IMR-90 (cell line): ENCODE data around the gene RNF125. TPM values are rescaled to one million over a fixed set of nuclear protein-coding genes. Genes with fewer than 3 reads are reported as not detected.

Experiments used
- ATAC-seq: fragments of 200-7000 bp; cut with Tn5 transposase; 2 replicates; pipeline ENCODE4 v1.9.1; 2020; ENCODE audit warnings: low read depth, mild to moderate bottlenecking, moderate library complexity
- Bru-seq: library from RNA; stranded (reverse); fragments of 400-500 nt; gene quantifications from one replicate; lab custom pipeline; 2021; lab: Mats Ljungman, UMichigan
- BruChase-seq, 2 experiments: library from RNA; stranded (reverse); fragments of 400-500 nt; gene quantifications; one replicate each; lab custom pipeline; 2021; lab: Mats Ljungman, UMichigan
- BruUV-seq: library from RNA; stranded (reverse); fragments of 400-500 nt; replicated peaks from 2 replicates; lab custom pipeline; 2021; lab: Mats Ljungman, UMichigan
- CTCF ChIA-PET: fragments of 300-600 bp; formaldehyde crosslinking; extraction: SDS; loops from one replicate; lab custom pipeline; 2021; ENCODE audit warnings: antibody characterized with exemption; lab: Yijun Ruan, JAX
- POLR2A ChIA-PET: fragments of 300-600 bp; sonication (Branson Sonifier 250); formaldehyde crosslinking; loops from one replicate; lab custom pipeline; 2022; ENCODE audit warnings: antibody characterized with exemption; ENCODE audit not compliant: unreplicated experiment; lab: Charles Lee
- DNase-seq: peaks from one replicate; pipeline ENCODE4 v3.0.0; 2013
- H2AFZ ChIP-seq: replicated peaks from 2 replicates; pipeline ENCODE3; 2013; ENCODE audit warnings: low read length, mild to moderate bottlenecking; ENCODE audit not compliant: poor library complexity
- H2AK5ac ChIP-seq: 2 replicates; pipeline ENCODE4 v1.6.1; 2013; ENCODE audit warnings: low read depth, low read length, inconsistent platforms
- H2AK9ac ChIP-seq: replicated peaks from 2 replicates; pipeline ENCODE3; 2013; ENCODE audit warnings: mild to moderate bottlenecking, low read depth, low read length, moderate library complexity; ENCODE audit not compliant: poor library complexity
- H2BK120ac ChIP-seq: 2 replicates; pipeline ENCODE4 v1.6.1; 2013; ENCODE audit warnings: low read depth, low read length, inconsistent platforms
- H2BK15ac ChIP-seq: 3 replicates; pipeline ENCODE4 v1.6.1; 2013; ENCODE audit warnings: low read depth, low read length, inconsistent platforms
- H2BK20ac ChIP-seq: 2 replicates; pipeline ENCODE4 v1.6.1; 2013; ENCODE audit warnings: low read depth, mild to moderate bottlenecking, inconsistent platforms, low read length, moderate library complexity
- H2BK5ac ChIP-seq: 2 replicates; pipeline ENCODE4 v1.6.1; 2013; ENCODE audit warnings: mild to moderate bottlenecking, low read depth, low read length, inconsistent platforms; ENCODE audit not compliant: poor library complexity, severe bottlenecking
- H3K14ac ChIP-seq: replicated peaks from 2 replicates; pipeline ENCODE4 v1.6.1; 2013; ENCODE audit warnings: low read depth, low read length, inconsistent platforms
- H3K18ac ChIP-seq: 2 replicates; pipeline ENCODE4 v1.6.1; 2013; ENCODE audit warnings: low read depth, low read length, control low read depth
- H3K23ac ChIP-seq: 2 replicates; pipeline ENCODE4 v1.6.1; 2013; ENCODE audit warnings: low read depth, low read length, inconsistent platforms
- H3K27ac ChIP-seq: 2 replicates; pipeline ENCODE4 v1.5.1; 2013; ENCODE audit warnings: mild to moderate bottlenecking, control low read depth, low read length; ENCODE audit not compliant: insufficient read depth
- H3K27me3 ChIP-seq: 2 replicates; pipeline ENCODE4 v1.6.1; 2013; ENCODE audit warnings: low read length; ENCODE audit not compliant: control insufficient read depth, insufficient read depth
- H3K36me3 ChIP-seq: 2 replicates; pipeline ENCODE4 v1.6.1; 2013; ENCODE audit warnings: low read length, mixed read lengths; ENCODE audit not compliant: control insufficient read depth, insufficient read depth
- H3K4ac ChIP-seq: 2 replicates; pipeline ENCODE4 v1.6.1; 2013; ENCODE audit warnings: low read depth, low read length, inconsistent platforms
- H3K4me1 ChIP-seq: 2 replicates; pipeline ENCODE4 v1.6.1; 2013; ENCODE audit warnings: low read length, mixed read lengths; ENCODE audit not compliant: control insufficient read depth, insufficient read depth
- H3K4me2 ChIP-seq: 2 replicates; pipeline ENCODE4 v1.6.1; 2013; ENCODE audit warnings: low read depth, mild to moderate bottlenecking, control low read depth, low read length, moderate library complexity
- H3K4me3 ChIP-seq: 2 replicates; pipeline ENCODE4 v1.5.1; 2013; ENCODE audit warnings: low read depth, mild to moderate bottlenecking, control low read depth, low read length, moderate library complexity; ENCODE audit not compliant: insufficient read depth
- H3K56ac ChIP-seq: 2 replicates; pipeline ENCODE4 v1.6.1; 2013; ENCODE audit warnings: low read length, inconsistent platforms; ENCODE audit not compliant: insufficient read depth; ENCODE audit errors: extremely low read depth
- H3K79me1 ChIP-seq, 2 experiments: 2 replicates each; pipeline ENCODE4 v1.6.1; 2013; ENCODE audit warnings: low read length in 2 of 2, inconsistent platforms in 1 of 2, low read depth in 1 of 2
- H3K9ac ChIP-seq: 2 replicates; pipeline ENCODE4 v1.6.1; 2013; ENCODE audit warnings: low read depth, low read length, control low read depth
- H3K9me1 ChIP-seq: 2 replicates; pipeline ENCODE4 v1.6.1; 2013; ENCODE audit warnings: low read length, inconsistent platforms; ENCODE audit not compliant: insufficient read depth
- H3K9me3 ChIP-seq: 2 replicates; pipeline ENCODE4 v1.6.1; 2013; ENCODE audit warnings: low read length; ENCODE audit not compliant: control insufficient read depth, insufficient read depth
- H4K20me1 ChIP-seq: 2 replicates; pipeline ENCODE4 v1.6.1; 2013; ENCODE audit warnings: low read length, inconsistent platforms; ENCODE audit not compliant: insufficient read depth
- H4K5ac ChIP-seq: 2 replicates; pipeline ENCODE4 v1.6.1; 2013; ENCODE audit warnings: mild to moderate bottlenecking, low read depth, low read length, control low read depth
- H4K8ac ChIP-seq, 2 experiments: 2 replicates each; pipeline ENCODE4 v1.6.1; 2013; ENCODE audit warnings: low read depth in 2 of 2, low read length in 2 of 2, control low read depth in 1 of 2, inconsistent platforms in 1 of 2
- H4K91ac ChIP-seq: 2 replicates; pipeline ENCODE4 v1.6.1; 2013; ENCODE audit warnings: low read depth, low read length, inconsistent platforms; ENCODE audit not compliant: insufficient read depth
- BHLHE40 ChIP-seq: fragments of 150-350 bp; IDR thresholded peaks from 2 replicates; pipeline ENCODE4 v1.6.1; 2016; ENCODE audit warnings: mild to moderate bottlenecking, low read depth, low read length
- CEBPB ChIP-seq: IDR thresholded peaks from 2 replicates; pipeline ENCODE4 v1.6.1; 2012; ENCODE audit warnings: low read depth, low read length, improper control_type of control experiment
- CHD1 ChIP-seq: IDR thresholded peaks from 2 replicates; pipeline ENCODE4 v1.6.1; 2012; ENCODE audit warnings: low read depth, low read length, improper control_type of control experiment
- FOS ChIP-seq: fragments of 150-350 bp; IDR thresholded peaks from 2 replicates; pipeline ENCODE4 v1.6.1; 2016; ENCODE audit warnings: low read depth, low read length
- MAFK ChIP-seq: IDR thresholded peaks from 2 replicates; pipeline ENCODE4 v1.6.1; 2012; ENCODE audit warnings: low read depth, low read length, improper control_type of control experiment
- NFE2L2 ChIP-seq: fragments of 150-350 bp; IDR thresholded peaks from 2 replicates; pipeline ENCODE4 v1.6.1; 2016; ENCODE audit warnings: low read depth, mild to moderate bottlenecking, low read length
- POLR2A ChIP-seq: IDR thresholded peaks from 2 replicates; pipeline ENCODE4 v1.6.1; 2012; ENCODE audit warnings: mild to moderate bottlenecking, low read depth, low read length
- RCOR1 ChIP-seq: IDR thresholded peaks from 2 replicates; pipeline ENCODE4 v1.6.1; 2012; ENCODE audit warnings: mild to moderate bottlenecking, low read length, improper control_type of control experiment; ENCODE audit not compliant: insufficient replicate concordance
- SMC3 ChIP-seq: fragments of 150-350 bp; IDR thresholded peaks from 2 replicates; pipeline ENCODE4 v1.6.1; 2016; ENCODE audit warnings: low read depth, mild to moderate bottlenecking, antibody characterized with exemption, low read length, moderate library complexity
- WGBS, 2 experiments: methylation state at CpG; one replicate each; pipeline versions ENCODE4 v1.1.5 to v1.1.7; 2013; ENCODE audit warnings: missing lambda C conversion rate in 2 of 2; ENCODE audit not compliant: insufficient read length in 1 of 2; ENCODE audit errors: extremely low coverage in 2 of 2; 5-methylcytosine and 5-hydroxymethylcytosine counted together
- dilution Hi-C: fragments of 300-500 bp; cut with HindIII; formaldehyde crosslinking; loops from one replicate; pipeline ENCODE4 v1.14.3; 2018; ENCODE audit warnings: low sequenced_read_pairs; ENCODE audit not compliant: unreplicated experiment
- in situ Hi-C: fragments of 300-500 bp; cut with MboI; formaldehyde crosslinking; loops from 3 replicates; pipeline ENCODE4 v1.14.3; 2019; ENCODE audit warnings: low sequenced_read_pairs, inconsistent platforms, mixed read lengths
- intact Hi-C: fragments of 100-400 bp; cut with micrococcal nuclease; formaldehyde crosslinking; loops from 2 replicates; pipeline ENCODE4 v1.10.0; 2022
- long read RNA-seq: library from polyadenylated mRNA; unstranded; transcript quantifications from one replicate; pipeline ENCODE4 v2.0.0, GENCODE V29; 2021; ENCODE audit not compliant: unreplicated experiment
- polyA plus RNA-seq, 3 experiments: library from polyadenylated mRNA; depleted of rRNA; stranded (reverse); fragments of >200 nt; gene quantifications; 2 replicates each; pipeline ENCODE4 v1.2.3, GENCODE V29; 2012; ENCODE audit warnings: low replicate concordance in 1 of 3
- total RNA-seq: library from RNA; depleted of rRNA; stranded (reverse); fragments of >200 nt; gene quantifications from 2 replicates; pipeline ENCODE4 v1.2.3, GENCODE V29; 2012; rRNA removed
- TF ChIP-seq, protein P1 (sequence below): conservative IDR thresholded peaks from 2 replicates; pipeline ENCODE4 v1.5.1; 2012; ENCODE audit warnings: mild to moderate bottlenecking, low read depth, low read length, improper control_type of control experiment
- TF ChIP-seq, protein P2 (sequence below): fragments of 150-350 bp; IDR thresholded peaks from 2 replicates; pipeline ENCODE4 v1.6.1; 2016; ENCODE audit warnings: low read depth, mild to moderate bottlenecking, low read length, moderate library complexity, borderline replicate concordance
- TF ChIP-seq, protein P3 (sequence below): fragments of 150-350 bp; IDR thresholded peaks from 2 replicates; pipeline ENCODE4 v1.6.1; 2017; ENCODE audit warnings: mild to moderate bottlenecking, antibody characterized with exemption, low read length, low read depth

The RNF125 gene
- total RNA-seq = under 0.01 TPM in 2 replicates
- polyA plus RNA-seq (2012; rRNA removed) = 0.09 and 0.10 TPM in 2 replicates
- polyA plus RNA-seq (2012; cell fraction: cytosol; rRNA removed) = 0.03 and 0.08 TPM in 2 replicates
- polyA plus RNA-seq (2012; cell fraction: nucleus; rRNA removed; ENCODE audit: low replicate concordance) = 0.04 and 0.09 TPM in 2 replicates
- Bru-seq, nascent RNA = percentile 11 among the genes with signal in this experiment
- BruChase-seq, experiment 1, labeled RNA remaining after a 6-hour chase = percentile 22 among the genes with signal in this experiment
- percentile 25 among the genes with signal in this experiment for BruChase-seq, experiment 2, labeled RNA remaining after a 2-hour chase
- long read RNA-seq, full-length matches to known transcripts = 1 of 1 reads
- long read RNA-seq, partial matches to known transcripts = 0 of 1 reads
- long read RNA-seq, other reads (novel, unspliced or antisense) = 0 of 1 reads

DNA sequence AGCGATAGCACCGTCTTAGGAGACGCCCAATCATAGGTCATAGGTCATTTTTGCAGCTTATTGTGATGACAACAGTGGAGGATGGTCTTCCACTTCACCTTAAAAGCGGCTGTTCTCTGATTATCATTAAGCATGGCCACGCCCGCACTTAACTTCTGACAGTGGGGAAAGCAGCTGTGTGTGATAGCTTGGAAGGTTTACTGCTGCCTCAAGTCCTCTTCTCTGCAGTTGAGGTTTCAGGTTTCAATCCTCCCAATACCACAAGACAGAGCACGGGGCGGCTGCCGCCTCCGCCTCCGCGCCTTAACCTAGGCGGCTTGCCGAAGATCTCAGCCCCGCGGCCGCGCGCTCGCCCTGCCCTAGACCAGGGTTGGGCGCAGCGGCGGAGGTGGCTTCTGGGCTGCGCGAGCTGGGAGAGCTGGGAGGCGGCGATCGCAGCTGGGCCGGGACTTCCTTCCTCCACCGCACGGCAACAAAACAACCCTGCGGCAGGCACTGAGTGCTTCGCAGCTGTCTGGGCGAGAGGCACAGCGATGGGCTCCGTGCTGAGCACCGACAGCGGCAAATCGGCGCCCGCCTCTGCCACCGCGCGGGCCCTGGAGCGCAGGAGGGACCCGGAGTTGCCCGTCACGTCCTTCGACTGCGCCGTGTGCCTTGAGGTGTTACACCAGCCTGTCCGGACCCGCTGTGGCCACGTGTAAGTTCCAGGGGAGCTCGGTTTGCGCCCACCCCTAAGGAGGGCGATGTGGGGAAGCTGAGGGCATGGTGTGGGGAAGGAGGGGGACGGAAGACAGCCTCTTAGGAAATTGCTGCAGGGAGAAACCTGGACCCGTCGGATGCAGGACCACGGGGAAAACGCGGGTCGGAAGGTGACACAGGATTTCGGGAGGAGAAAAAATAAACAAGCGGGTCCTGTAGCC, at the start of gene RNF125:
TSS of gene RNF125 (plus strand) at position 495 of the 920 bp plus-strand sequence. CDS start at position 534, 39 bp downstream.
- Histone ChIP-seq H2AFZ (peak within 1 kb of the TSS; percentile 89), H3K79me1 (no peaks in the 10 kb centered on the region), H3K27ac (no peak within 1 kb of the TSS), H3K14ac (no peak within 1 kb of the TSS), H2BK120ac (no peak within 1 kb of the TSS), H4K91ac (no peak within 1 kb of the TSS), H3K23ac (no peak within 1 kb of the TSS), H3K27me3 (peaks cover 8% of the 10 kb centered on the region), H3K36me3 (no peaks in the 10 kb centered on the region), H3K9me3 (no peaks in the 10 kb centered on the region), H3K4ac (no peak within 1 kb of the TSS), H3K9me1 (no peaks in the 10 kb centered on the region), H3K4me2 (peak within 1 kb of the TSS; percentile 81), H2AK5ac (no peak within 1 kb of the TSS), H3K4me1 (peaks cover 2% of the 10 kb centered on the region; the same call in 1 of the 2 replicates), H3K18ac (no peak within 1 kb of the TSS), H3K9ac (no peak within 1 kb of the TSS), H4K5ac (no peak within 1 kb of the TSS), H2BK20ac (no peak within 1 kb of the TSS), H2BK5ac (no peak within 1 kb of the TSS), H3K56ac (no peak within 1 kb of the TSS), H2AK9ac (no peak within 1 kb of the TSS), H4K8ac (no peak within 1 kb of the TSS), H2BK15ac (no peak within 1 kb of the TSS), H4K20me1 (no peaks in the 10 kb centered on the region), H3K4me3 (peak within 1 kb of the TSS; percentile 42)
- in situ Hi-C loops (no loop called here), dilution Hi-C loops (no loop called here), intact Hi-C loops (no loop called here)
- ChIA-PET CTCF (interaction anchor here (0.5 kb wide), 2 partner anchors 39 to 884 kb away, joined by 3 read pairs; no protein-coding TSS in a partner anchor), POLR2A (no interaction called here)
- ATAC-seq (peak; percentile 94), DNase-seq (peak; percentile 68)
- WGBS, 2 experiments = 2% methylated on average over 43 of the region's 66 CpGs; no CpG with 5 or more reads in 1 of the 2 experiments
- no TSS peak for BruUV-seq
- TF ChIP-seq, protein P1, sequence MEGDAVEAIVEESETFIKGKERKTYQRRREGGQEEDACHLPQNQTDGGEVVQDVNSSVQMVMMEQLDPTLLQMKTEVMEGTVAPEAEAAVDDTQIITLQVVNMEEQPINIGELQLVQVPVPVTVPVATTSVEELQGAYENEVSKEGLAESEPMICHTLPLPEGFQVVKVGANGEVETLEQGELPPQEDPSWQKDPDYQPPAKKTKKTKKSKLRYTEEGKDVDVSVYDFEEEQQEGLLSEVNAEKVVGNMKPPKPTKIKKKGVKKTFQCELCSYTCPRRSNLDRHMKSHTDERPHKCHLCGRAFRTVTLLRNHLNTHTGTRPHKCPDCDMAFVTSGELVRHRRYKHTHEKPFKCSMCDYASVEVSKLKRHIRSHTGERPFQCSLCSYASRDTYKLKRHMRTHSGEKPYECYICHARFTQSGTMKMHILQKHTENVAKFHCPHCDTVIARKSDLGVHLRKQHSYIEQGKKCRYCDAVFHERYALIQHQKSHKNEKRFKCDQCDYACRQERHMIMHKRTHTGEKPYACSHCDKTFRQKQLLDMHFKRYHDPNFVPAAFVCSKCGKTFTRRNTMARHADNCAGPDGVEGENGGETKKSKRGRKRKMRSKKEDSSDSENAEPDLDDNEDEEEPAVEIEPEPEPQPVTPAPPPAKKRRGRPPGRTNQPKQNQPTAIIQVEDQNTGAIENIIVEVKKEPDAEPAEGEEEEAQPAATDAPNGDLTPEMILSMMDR = no peak
- no peak for TF ChIP-seq CHD1
- TF ChIP-seq, protein P2, sequence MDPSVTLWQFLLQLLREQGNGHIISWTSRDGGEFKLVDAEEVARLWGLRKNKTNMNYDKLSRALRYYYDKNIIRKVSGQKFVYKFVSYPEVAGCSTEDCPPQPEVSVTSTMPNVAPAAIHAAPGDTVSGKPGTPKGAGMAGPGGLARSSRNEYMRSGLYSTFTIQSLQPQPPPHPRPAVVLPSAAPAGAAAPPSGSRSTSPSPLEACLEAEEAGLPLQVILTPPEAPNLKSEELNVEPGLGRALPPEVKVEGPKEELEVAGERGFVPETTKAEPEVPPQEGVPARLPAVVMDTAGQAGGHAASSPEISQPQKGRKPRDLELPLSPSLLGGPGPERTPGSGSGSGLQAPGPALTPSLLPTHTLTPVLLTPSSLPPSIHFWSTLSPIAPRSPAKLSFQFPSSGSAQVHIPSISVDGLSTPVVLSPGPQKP = no peak
- no peak for TF ChIP-seq MAFK
- TF ChIP-seq CEBPB = no peak
- TF ChIP-seq RCOR1 = no peak
- TF ChIP-seq NFE2L2 = no peak
- no peak for TF ChIP-seq POLR2A
- no peak for TF ChIP-seq SMC3
- TF ChIP-seq FOS = no peak
- TF ChIP-seq, protein P3, sequence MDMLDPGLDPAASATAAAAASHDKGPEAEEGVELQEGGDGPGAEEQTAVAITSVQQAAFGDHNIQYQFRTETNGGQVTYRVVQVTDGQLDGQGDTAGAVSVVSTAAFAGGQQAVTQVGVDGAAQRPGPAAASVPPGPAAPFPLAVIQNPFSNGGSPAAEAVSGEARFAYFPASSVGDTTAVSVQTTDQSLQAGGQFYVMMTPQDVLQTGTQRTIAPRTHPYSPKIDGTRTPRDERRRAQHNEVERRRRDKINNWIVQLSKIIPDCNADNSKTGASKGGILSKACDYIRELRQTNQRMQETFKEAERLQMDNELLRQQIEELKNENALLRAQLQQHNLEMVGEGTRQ = no peak
- TF ChIP-seq BHLHE40 = no peak
